HG03175 (cell line): ENCODE results near the gene CD248.

ENCODE experiments used
- ATAC-seq: cut with Tn5 transposase; IDR thresholded peaks from one replicate; pipeline ENCODE4 v1.9.1; 2021; ENCODE audit warnings: mild to moderate bottlenecking, moderate library complexity; ENCODE audit not compliant: unreplicated experiment

CD248 gene

GRCh38 chr11:66341502-66342126 is 24.8 kb upstream of the CD248 start:
- ATAC-seq: no peak

- ATAC-seq: no peak
These were observed 24.0 kb upstream of the CD248 start for GRCh38 chr11:66340596-66341501.

- ATAC-seq: no peak
These were observed 23.0 kb upstream of the CD248 start for GRCh38 chr11:66339686-66340483.

DNA sequence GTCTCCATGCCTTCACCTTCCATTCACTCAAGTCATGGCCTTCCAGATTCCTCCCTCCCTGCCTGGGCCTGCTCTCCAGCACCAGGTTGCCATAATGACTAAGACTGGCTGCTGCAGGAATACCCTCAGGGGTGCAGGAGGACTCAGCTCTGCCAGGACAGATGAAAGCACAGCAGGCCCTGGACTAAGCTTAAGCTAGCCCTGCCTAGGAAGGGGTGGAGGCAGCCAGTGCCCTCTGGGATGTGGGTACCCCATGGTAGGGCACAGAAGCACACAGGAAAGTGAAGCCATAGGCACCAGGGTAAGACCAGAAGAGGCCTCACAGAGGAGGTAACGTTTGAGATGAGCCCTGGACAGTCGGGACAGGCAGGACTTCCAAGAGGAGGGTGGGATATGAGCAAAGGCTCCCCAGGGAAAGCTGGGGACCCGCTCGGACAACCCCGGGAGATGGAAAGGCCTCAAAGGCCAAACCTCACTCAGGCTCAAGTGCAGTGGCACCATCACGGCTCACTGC is 22.4 kb upstream of the CD248 start:
- ATAC-seq: no peak

DNA sequence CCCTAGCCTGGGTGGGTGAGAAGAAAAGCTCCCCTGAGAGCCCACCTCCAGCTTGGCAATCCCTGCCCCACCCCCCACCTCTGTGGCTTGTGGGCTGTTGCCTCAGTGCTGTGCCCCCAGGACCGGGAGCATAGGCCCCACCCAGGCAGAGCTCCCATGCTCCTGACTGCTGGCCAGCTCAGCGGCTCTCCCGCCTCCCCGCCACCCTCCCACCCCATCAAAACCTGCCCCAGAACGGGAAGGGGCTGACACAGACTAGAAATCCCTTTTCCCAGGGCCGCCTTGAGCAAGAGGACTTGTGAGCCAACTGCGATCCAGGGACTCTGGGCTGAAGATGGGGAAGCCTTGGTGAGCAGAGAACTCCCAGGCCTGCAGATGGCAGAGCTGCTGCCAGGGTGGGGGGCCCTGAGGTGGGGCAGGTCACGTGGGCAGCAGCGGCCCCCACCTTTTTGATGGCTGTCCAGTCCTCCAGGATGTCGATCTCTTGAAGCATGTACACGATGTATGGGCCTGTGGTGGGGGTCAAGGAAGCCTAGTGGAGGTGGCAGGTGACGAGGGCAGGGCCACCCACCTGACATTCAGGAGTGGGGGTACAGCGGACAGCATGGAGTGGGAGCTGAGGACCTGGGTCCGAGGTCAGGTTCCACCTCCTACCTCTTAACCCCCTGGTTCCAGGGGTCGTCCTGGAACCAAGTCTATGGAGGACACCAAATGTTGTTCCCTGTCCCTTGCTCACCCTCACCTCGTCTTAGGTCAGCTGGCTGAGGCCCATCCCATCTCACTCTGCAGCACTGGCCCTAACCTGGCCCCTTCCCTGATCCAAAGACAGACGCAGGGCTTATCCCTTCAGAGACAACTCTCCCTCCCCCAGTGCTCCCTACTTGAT is 21.7 kb upstream of the CD248 start:
- no peak for ATAC-seq

DNA sequence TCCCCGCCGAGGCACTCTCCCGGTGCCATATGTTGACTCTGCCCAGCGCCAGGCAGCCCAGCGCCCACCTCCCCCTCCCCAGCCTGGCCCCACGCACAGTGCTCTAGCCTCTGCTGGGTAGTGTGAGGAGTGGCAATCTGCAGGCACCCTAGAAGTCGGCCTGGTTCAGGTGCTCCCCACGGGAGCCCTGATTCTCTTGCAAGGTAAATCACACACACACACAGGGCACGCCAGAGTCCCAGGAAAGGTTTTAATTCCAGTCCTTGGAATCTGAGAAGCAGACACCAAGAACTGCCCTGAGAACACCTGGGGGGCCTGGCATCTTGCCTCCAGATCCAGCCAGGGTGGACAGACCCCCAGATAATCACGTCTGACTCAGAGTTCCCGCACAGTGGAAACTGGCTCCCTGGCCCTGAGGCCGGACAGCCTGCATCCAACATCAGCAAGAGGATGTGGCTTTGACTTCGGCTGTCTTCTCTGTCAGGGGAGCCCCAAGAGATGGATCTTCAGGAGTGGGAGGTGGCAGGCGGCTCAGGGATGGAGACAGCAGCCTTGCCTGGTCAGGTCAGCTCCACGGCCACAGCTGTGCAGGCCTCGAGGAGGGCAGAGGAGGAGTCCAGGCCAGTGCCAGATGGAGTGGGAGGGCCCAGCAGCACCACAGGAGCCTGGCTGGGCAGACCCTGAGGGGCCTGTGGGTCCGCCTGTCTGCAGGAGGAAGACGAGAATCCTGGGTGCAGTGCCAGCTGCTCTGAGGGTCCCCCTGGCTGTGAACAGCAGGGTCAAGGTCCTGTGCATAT is 20.5 kb upstream of the CD248 start:
- no peak for ATAC-seq

GRCh38 chr11:66336234-66337102 is 19.6 kb upstream of the CD248 start, which contains the start of gene RIN1:
Gene RIN1 (minus strand): TSS chr11:66336434. CDS start chr11:66336402, 32 bp downstream.
- ATAC-seq: peak; percentile 69

DNA sequence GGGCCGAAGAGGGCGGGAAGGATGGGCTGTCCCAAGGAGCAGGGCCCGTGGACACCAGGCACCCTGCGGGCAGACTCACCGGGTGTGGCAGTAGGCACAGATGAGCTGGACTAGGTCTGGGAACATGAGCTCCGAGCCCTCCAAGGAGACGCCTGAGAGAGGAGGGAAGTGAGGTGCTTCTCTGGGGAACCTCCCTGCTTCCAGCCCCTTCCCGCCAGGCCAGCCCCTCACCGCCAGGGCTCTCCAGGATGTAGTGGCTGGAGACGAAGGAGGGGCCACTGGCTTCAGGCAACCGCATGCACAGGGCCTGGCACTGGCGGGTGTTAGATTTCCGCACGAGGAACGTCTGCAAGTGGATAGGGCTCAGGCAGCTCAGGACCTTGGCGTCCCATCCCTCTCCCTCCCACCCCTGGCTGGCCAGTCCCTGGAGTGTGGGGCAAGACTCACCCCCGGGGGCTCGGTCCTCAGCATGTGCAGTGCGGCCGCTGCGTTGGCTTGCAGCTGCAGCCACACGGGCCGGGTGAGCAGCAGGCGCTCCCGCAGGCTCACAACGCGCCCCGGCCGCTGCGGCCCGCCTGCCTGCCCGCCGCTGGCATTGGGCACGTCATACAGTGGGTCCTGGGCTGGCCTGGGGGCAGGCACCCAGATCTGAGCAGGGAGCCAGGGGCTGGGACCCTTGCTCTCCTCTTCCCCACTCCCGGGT is 18.8 kb upstream of the CD248 start:
- no peak for ATAC-seq

DNA sequence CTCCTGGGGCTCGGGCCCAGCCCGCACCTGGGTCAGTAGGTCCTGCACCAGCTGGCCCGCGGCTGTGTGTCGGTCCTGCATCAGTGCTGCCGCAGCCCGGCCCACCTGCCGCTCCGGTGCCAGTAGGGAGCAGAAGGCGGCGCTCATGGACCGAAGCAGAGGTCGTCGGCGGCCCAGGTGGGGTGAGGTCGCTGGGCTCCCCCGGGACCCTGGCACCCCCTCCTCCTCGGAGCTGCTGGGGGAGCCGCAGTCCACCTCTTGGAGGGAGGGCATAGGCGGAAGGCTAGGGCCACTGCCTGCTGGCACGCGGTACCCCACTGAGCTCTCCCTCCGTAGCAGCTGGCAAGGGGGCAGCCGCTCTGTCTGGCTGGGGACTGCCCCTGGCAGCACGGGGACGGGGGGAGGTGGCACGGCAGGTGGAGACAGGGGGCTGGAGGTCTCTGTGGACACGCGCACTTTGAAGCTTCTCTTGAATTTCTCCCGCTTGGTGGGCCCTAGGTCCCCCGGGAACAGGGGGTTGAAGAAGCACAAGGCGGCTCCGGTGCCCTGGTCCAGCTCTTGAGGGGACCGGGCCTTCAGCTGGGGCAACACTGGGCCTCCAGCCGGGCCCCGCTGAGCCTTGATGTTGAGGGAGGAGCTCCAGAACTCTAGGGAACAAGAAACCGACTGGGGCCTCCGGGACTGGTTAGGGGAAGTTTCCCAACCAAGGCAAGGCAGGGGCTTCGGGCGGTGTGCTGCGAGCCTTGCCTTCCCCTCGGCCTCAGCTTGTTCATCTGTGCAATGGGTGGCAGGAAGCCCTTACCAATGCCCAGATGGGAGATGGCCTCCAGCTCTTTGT is 18.0 kb upstream of the CD248 start:
- no peak for ATAC-seq

GRCh38 chr11:66333896-66334604 is 17.2 kb upstream of the CD248 start:
- no peak for ATAC-seq

DNA sequence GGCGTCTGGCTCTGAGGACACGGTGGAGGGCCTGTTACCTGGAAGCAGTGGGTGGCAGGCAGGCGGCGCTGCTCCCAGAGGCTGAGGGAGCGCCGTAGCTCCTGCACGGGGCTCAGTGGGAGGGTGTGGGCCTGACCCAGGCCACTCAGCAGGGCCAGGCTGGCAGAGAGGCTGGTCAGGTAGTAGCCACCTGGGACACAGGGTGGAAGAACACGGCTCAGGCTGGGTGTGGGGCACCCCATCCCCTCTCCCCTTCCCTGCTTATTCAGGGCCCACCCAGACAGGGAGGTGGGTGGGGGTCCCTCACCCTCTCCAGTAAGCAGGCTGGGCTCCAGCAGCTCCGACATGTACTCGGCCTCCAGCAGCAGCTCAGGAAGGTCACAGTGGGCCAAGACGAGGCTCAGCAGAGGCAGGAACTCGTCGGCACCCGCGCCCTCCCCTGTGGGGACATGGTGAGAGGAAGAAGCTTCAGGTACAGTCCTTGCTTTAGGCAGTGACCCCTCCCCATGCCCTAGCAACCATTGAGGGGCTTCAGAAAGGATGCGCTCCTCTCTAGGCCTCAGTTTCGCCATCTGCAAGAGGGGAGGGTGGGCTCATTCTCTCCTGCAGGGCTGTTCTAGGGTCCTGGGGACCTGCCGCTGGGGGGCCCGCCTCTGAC is 16.5 kb upstream of the CD248 start:
- ATAC-seq: no peak

GRCh38 chr11:66332371-66333219 is 15.8 kb upstream of the CD248 start:
- ATAC-seq: no peak

GRCh38 chr11:66331542-66332370 is 14.9 kb upstream of the CD248 start:
- no peak for ATAC-seq

- ATAC-seq: no peak
These were observed 14.1 kb upstream of the CD248 start for GRCh38 chr11:66330931-66331330.
